Measurements from ENCODE around the gene MAGI2.

- TF ChIP-seq CTCF (conservative IDR thresholded peaks at IDR 0.05; ENCODE audit: low read depth, low read length) = no peak
- no peak for TF ChIP-seq EZH2 (IDR thresholded peaks at IDR 0.05; ENCODE audit: borderline replicate concordance, low read depth, low read length, poor library complexity, severe bottlenecking)
Measured at GRCh38 chr7:78359836-78360235, 1093.6 kb downstream of the MAGI2 start.

All from A673 (cell line).